ENCODE measurements around the gene SIVA1. TPM values are rescaled to one million over a fixed set of nuclear protein-coding genes. Genes with fewer than 3 reads are reported as not detected.

SIVA1 gene
- total and polyA plus RNA-seq, 2 donors, result 39.9 to 280 TPM

DNA sequence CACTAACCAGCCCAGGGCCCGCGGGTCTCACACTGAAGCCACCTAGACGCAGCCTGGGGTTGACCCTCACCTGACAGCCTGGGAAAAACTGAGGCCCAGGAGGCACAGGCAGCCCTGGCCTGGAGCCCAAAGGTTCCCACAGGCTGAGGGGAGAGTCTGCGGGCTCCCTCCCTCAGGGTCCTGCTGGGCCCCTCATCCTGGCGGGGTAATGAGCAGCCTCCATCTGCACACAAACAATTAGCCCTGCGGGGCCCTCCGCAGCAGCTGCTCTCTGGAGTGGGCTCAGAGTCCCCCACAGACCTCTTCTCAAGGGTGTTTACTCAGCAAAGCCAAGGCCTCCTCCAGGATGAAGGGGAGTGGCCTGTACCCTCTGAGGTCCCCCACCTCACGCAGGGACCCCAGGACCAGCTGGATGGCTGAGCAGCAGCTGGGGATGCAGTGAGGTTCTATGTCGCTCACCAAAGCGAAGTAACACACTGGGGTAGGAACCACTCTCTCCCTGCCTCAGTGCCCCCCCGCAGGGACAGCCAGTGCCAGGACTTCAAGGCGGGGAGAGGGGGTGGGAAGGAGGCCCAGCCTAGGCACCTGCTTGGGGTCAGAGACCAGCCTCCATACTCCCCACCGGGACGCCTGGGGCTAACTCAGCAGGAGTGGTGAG lies 35.3 kb downstream of the SIVA1 start:
- DNase-seq (ENCODE audit: extremely low spot score), result no peak
- H3K27ac ChIP-seq (ENCODE audit: low read depth), result no peak overlapping the region
- no peaks in the 10 kb centered on the region for H3K36me3 ChIP-seq (ENCODE audit: insufficient read depth)
- no peak overlapping the region for H3K4me3 ChIP-seq (ENCODE audit: low read depth, low read length)
- 86% methylated on average over 14 of the region's 14 CpGs for WGBS
- peaks cover under 1% of the 10 kb centered on the region for H3K4me1 ChIP-seq (ENCODE audit: insufficient read depth)

- WGBS, result 82% methylated on average over 39 of the region's 39 CpGs
- Histone ChIP-seq H3K36me3 (ENCODE audit: insufficient read depth) (no peaks in the 10 kb centered on the region), H3K27ac (ENCODE audit: low read depth) (no peak overlapping the region), H3K4me3 (ENCODE audit: low read depth, low read length) (no peak overlapping the region), H3K4me1 (ENCODE audit: insufficient read depth) (peaks cover 2% of the 10 kb centered on the region)
- DNase-seq (ENCODE audit: extremely low spot score), result no peak
Observed at GRCh38 chr14:104788873-104789663, 36.1 kb downstream of the SIVA1 start.

GRCh38 chr14:104789752-104790743 lies 37.1 kb downstream of the SIVA1 start:
- Histone ChIP-seq H3K27ac (ENCODE audit: low read depth) (no peak overlapping the region), H3K36me3 (ENCODE audit: insufficient read depth) (no peaks in the 10 kb centered on the region), H3K4me1 (ENCODE audit: insufficient read depth) (peaks cover 2% of the 10 kb centered on the region), H3K4me3 (ENCODE audit: low read depth, low read length) (no peak overlapping the region)
- no peak for DNase-seq (ENCODE audit: extremely low spot score)
- WGBS, result 87% methylated on average over 31 of the region's 31 CpGs

GRCh38 chr14:104791425-104791824 lies 38.5 kb downstream of the SIVA1 start:
- no peaks in the 10 kb centered on the region for H3K36me3 ChIP-seq (ENCODE audit: insufficient read depth)
- 89% methylated on average over 9 of the region's 9 CpGs for WGBS
- H3K27ac ChIP-seq (ENCODE audit: low read depth), result no peak overlapping the region
- no peak for DNase-seq (ENCODE audit: extremely low spot score)
- H3K4me3 ChIP-seq (ENCODE audit: low read depth, low read length), result no peak overlapping the region
- H3K4me1 ChIP-seq (ENCODE audit: insufficient read depth), result peaks cover 2% of the 10 kb centered on the region

- peaks cover 2% of the 10 kb centered on the region for H3K4me1 ChIP-seq (ENCODE audit: insufficient read depth)
- no peak overlapping the region for H3K4me3 ChIP-seq (ENCODE audit: low read depth, low read length)
- 87% methylated on average over 25 of the region's 25 CpGs for WGBS
- no peaks in the 10 kb centered on the region for H3K36me3 ChIP-seq (ENCODE audit: insufficient read depth)
- DNase-seq (ENCODE audit: extremely low spot score), result no peak
- no peak overlapping the region for H3K27ac ChIP-seq (ENCODE audit: low read depth)
Observed at GRCh38 chr14:104792101-104792884, 39.3 kb downstream of the SIVA1 start.

GRCh38 chr14:104792945-104793702 lies 40.2 kb downstream of the SIVA1 start:
- 80% methylated on average over 16 of the region's 16 CpGs for WGBS
- H3K4me3 ChIP-seq (ENCODE audit: low read depth, low read length), result no peak overlapping the region

DNA sequence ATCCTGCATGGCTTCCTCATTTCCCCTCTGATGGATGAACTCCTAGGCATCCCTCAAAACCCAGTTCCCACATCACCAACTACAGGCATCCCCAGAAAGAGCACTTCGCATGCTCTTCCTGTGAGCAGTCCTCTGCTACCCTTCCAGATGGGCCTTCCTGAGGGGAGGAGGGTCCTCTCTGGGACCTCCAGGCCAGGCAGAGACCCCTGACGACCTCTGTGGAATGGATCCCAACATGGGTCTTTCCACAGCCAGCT lies 40.7 kb downstream of the SIVA1 start:
- WGBS, result 84% methylated on average over 2 of the region's 2 CpGs
- Histone ChIP-seq H3K36me3 (ENCODE audit: insufficient read depth) (no peaks in the 10 kb centered on the region), H3K27ac (ENCODE audit: low read depth) (no peak overlapping the region), H3K4me1 (ENCODE audit: insufficient read depth) (peaks cover 2% of the 10 kb centered on the region), H3K4me3 (ENCODE audit: low read depth, low read length) (no peak overlapping the region)
- no peak for DNase-seq (ENCODE audit: extremely low spot score)

More at GRCh38 chr14:104792945-104793702, 40.2 kb downstream of the SIVA1 start:
- no peak for DNase-seq (ENCODE audit: extremely low spot score)
- no peaks in the 10 kb centered on the region for H3K36me3 ChIP-seq (ENCODE audit: insufficient read depth)
- H3K4me1 ChIP-seq (ENCODE audit: insufficient read depth), result peaks cover 2% of the 10 kb centered on the region
- H3K27ac ChIP-seq (ENCODE audit: low read depth), result no peak overlapping the region

GRCh38 chr14:104794099-104794498 lies 41.2 kb downstream of the SIVA1 start:
- DNase-seq (ENCODE audit: extremely low spot score), result no peak
- WGBS, result 8% methylated on average over 15 of the region's 15 CpGs
- peaks cover 2% of the 10 kb centered on the region for H3K4me1 ChIP-seq (ENCODE audit: insufficient read depth)
- peak overlapping the region; percentile 90 for H3K4me3 ChIP-seq (ENCODE audit: low read depth, low read length)
- H3K27ac ChIP-seq (ENCODE audit: low read depth), result no peak overlapping the region
- no peaks in the 10 kb centered on the region for H3K36me3 ChIP-seq (ENCODE audit: insufficient read depth)

DNA sequence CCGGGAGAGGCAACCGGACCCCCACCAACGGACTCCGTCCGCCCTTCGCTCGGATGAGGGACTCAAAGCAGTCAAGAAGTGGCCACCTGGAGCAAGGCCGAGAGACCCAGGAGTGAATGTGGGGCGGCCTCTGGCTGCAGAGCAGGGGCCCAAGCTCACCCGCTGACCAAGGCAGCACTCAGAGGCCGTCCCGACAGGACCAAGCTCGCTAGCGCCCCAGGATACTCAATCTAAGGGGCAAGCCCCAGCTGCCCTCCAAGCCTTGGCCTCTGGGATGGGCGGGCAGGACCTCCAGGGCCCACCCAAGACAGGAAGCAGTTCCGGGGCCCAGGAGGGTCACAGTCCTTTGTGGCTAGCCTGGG lies 41.7 kb downstream of the SIVA1 start:
- H3K4me3 ChIP-seq (ENCODE audit: low read depth, low read length), result peak overlapping the region; percentile 90
- WGBS, result 6% methylated on average over 16 of the region's 16 CpGs
- H3K36me3 ChIP-seq (ENCODE audit: insufficient read depth), result no peaks in the 10 kb centered on the region
- peaks cover 2% of the 10 kb centered on the region for H3K4me1 ChIP-seq (ENCODE audit: insufficient read depth)
- H3K27ac ChIP-seq (ENCODE audit: low read depth), result no peak overlapping the region
- DNase-seq (ENCODE audit: extremely low spot score), result no peak

- Histone ChIP-seq H3K4me1 (ENCODE audit: insufficient read depth) (peaks cover 2% of the 10 kb centered on the region), H3K4me3 (ENCODE audit: low read depth, low read length) (peak within 1 kb of the TSS; percentile 90), H3K36me3 (ENCODE audit: insufficient read depth) (no peaks in the 10 kb centered on the region), H3K27ac (ENCODE audit: low read depth) (peak within 1 kb of the TSS; percentile 63)
- under 1% methylated on average over 123 of the region's 124 CpGs for WGBS
- no peak for DNase-seq (ENCODE audit: extremely low spot score)
Observed at GRCh38 chr14:104794993-104795780, 42.2 kb downstream of the SIVA1 start, which contains the start of gene AKT1. AKT1 (minus strand) TSS chr14:104795748; CDS start chr14:104792643, 3,105 bp downstream.

GRCh38 chr14:104795781-104796686 lies 43.1 kb downstream of the SIVA1 start:
- DNase-seq (ENCODE audit: extremely low spot score), result no peak
- Histone ChIP-seq H3K36me3 (ENCODE audit: insufficient read depth) (no peaks in the 10 kb centered on the region), H3K27ac (ENCODE audit: low read depth) (peak overlapping the region; percentile 63), H3K4me1 (ENCODE audit: insufficient read depth) (peaks cover 2% of the 10 kb centered on the region), H3K4me3 (ENCODE audit: low read depth, low read length) (peak overlapping the region; percentile 90)
- 12% methylated on average over 54 of the region's 55 CpGs for WGBS

All from urinary bladder (tissue), 4 donors.